WERI-Rb-1 (cell line): ENCODE results near the gene LRFN4.

Experiments used
- DNase-seq: peaks from one replicate; pipeline ENCODE4 v3.0.0-alpha.2; 2020
- H3K27ac ChIP-seq: fragments of 250-450 bp; sonication (Bioruptor Pico); 2 replicates; pipeline ENCODE4 v1.5.1; 2020; ENCODE audit warnings: mild to moderate bottlenecking, moderate library complexity
- H3K27me3 ChIP-seq: fragments of 250-450 bp; sonication (Bioruptor Pico); 2 replicates; pipeline ENCODE4 v1.5.1; 2021; ENCODE audit warnings: mild to moderate bottlenecking, low read depth, moderate library complexity; ENCODE audit not compliant: insufficient read depth, severe bottlenecking
- H3K36me3 ChIP-seq: fragments of 250-450 bp; sonication (Bioruptor Pico); 2 replicates; pipeline ENCODE4 v1.5.1; 2020; ENCODE audit warnings: mild to moderate bottlenecking, moderate library complexity
- H3K4me3 ChIP-seq: 2 replicates; pipeline ENCODE4 v1.5.1; 2011; ENCODE audit warnings: low read depth, mild to moderate bottlenecking, control low read depth, low read length
- H3K9me3 ChIP-seq: fragments of 250-450 bp; sonication (Bioruptor Pico); 2 replicates; pipeline ENCODE4 v1.5.1; 2021; ENCODE audit warnings: mild to moderate bottlenecking, moderate library complexity; ENCODE audit not compliant: severe bottlenecking
- CTCF ChIP-seq: IDR thresholded peaks from 2 replicates; pipeline ENCODE4 v1.5.1; 2011; ENCODE audit warnings: low read depth, mild to moderate bottlenecking, control low read depth, inconsistent platforms, low read length

Gene LRFN4

GRCh38 chr11:66866007-66866406 lies 9.1 kb downstream of the LRFN4 start:
- DNase-seq = no peak
- Histone ChIP-seq H3K36me3 (peaks cover 8% of the 10 kb centered on the region), H3K27ac (peak overlapping the region; percentile 10), H3K9me3 (no peaks in the 10 kb centered on the region), H3K4me3 (no peak overlapping the region), H3K27me3 (no peaks in the 10 kb centered on the region)
- no peak for TF ChIP-seq CTCF

- Histone ChIP-seq H3K27me3 (no peaks in the 10 kb centered on the region), H3K9me3 (no peaks in the 10 kb centered on the region), H3K27ac (peak overlapping the region; percentile 10), H3K36me3 (peaks cover 8% of the 10 kb centered on the region), H3K4me3 (no peak overlapping the region)
- peak; percentile 70 for DNase-seq
- no peak for TF ChIP-seq CTCF
Measured at GRCh38 chr11:66866511-66866986, 9.7 kb downstream of the LRFN4 start.

GRCh38 chr11:66867425-66868040 lies 10.7 kb downstream of the LRFN4 start:
- peak overlapping the region; percentile 10 for H3K27ac ChIP-seq
- TF ChIP-seq CTCF = peak; percentile 62
- H3K9me3 ChIP-seq = no peaks in the 10 kb centered on the region
- peaks cover 8% of the 10 kb centered on the region for H3K36me3 ChIP-seq
- DNase-seq = peak; percentile 67
- no peak overlapping the region for H3K4me3 ChIP-seq
- no peaks in the 10 kb centered on the region for H3K27me3 ChIP-seq

- Histone ChIP-seq H3K4me3 (no peak overlapping the region), H3K9me3 (no peaks in the 10 kb centered on the region), H3K36me3 (peaks cover 8% of the 10 kb centered on the region), H3K27ac (peak overlapping the region; percentile 41), H3K27me3 (no peaks in the 10 kb centered on the region)
- TF ChIP-seq CTCF = no peak
- no peak for DNase-seq
Measured at GRCh38 chr11:66868082-66868725, 11.3 kb downstream of the LRFN4 start.

GRCh38 chr11:66868726-66869566 lies 12.1 kb downstream of the LRFN4 start:
- H3K27me3 ChIP-seq = no peaks in the 10 kb centered on the region
- peak; percentile 80 for TF ChIP-seq CTCF

More at GRCh38 chr11:66868726-66869566, 12.1 kb downstream of the LRFN4 start:
- H3K36me3 ChIP-seq = peaks cover 8% of the 10 kb centered on the region; the same call in 1 of the 2 replicates
- H3K4me3 ChIP-seq = no peak overlapping the region
- peak; percentile 94 for DNase-seq
- H3K9me3 ChIP-seq = no peaks in the 10 kb centered on the region
- H3K27ac ChIP-seq = peak overlapping the region; percentile 74
